GM23248 (cell line): ENCODE measurements around the gene FRAS1.

Source experiments
- EZH2 ChIP-seq: fragments of 200-600 bp; sonication (generic); IDR thresholded peaks from 2 replicates; pipeline ENCODE4 v1.6.1; 2018; ENCODE audit warnings: antibody characterized with exemption, mild to moderate bottlenecking; ENCODE audit not compliant: insufficient read depth, poor library complexity, severe bottlenecking
- EZH2phosphoT487 ChIP-seq: fragments of 200-600 bp; sonication (generic); IDR thresholded peaks from 2 replicates; pipeline ENCODE4 v1.6.1; 2018; ENCODE audit warnings: antibody characterized with exemption, moderate library complexity, mild to moderate bottlenecking, low read depth; ENCODE audit not compliant: insufficient read depth

GRCh38 chr4:78069859-78070258, 12.7 kb downstream of the FRAS1 start:
- no peak for TF ChIP-seq EZH2
- TF ChIP-seq EZH2phosphoT487, result no peak
